GM23338 (cell line): ENCODE results near the gene MPRIP.
"Not testable (repeated sequence)": the region's sequence is repeated elsewhere in the genome, so short reads cannot be mapped to it uniquely, and the experiment has no call there.

Experiments used
- CTCF ChIP-seq, 2 experiments: fragments of 200-600 bp in 1 of 2; sonication (generic) in 1 of 2; conservative IDR thresholded peaks; 2 replicates each; pipeline versions ENCODE4 v1.5.1 to v1.6.1; 2016 to 2017; ENCODE audit warnings: antibody characterized with exemption in 2 of 2, low read depth in 2 of 2, mild to moderate bottlenecking in 2 of 2, moderate library complexity in 1 of 2
- EZH2 ChIP-seq: fragments of 200-600 bp; sonication (generic); IDR thresholded peaks from one replicate; pipeline ENCODE4 v1.8.0; 2017; ENCODE audit warnings: antibody characterized with exemption, mild to moderate bottlenecking, low read depth; ENCODE audit not compliant: unreplicated experiment
- POLR2AphosphoS5 ChIP-seq: IDR thresholded peaks from 2 replicates; pipeline ENCODE4 v1.6.1; 2016; ENCODE audit warnings: antibody characterized with exemption, low read depth
- REST ChIP-seq: IDR thresholded peaks from one replicate; pipeline ENCODE4 v1.6.1; 2018; ENCODE audit warnings: antibody characterized with exemption; ENCODE audit not compliant: unreplicated experiment
- STAT1 ChIP-seq: IDR thresholded peaks from one replicate; pipeline ENCODE4 v1.6.1; 2016; ENCODE audit warnings: antibody characterized with exemption; ENCODE audit not compliant: unreplicated experiment

- TF ChIP-seq CTCF (conservative IDR thresholded peaks at IDR 0.05; ENCODE audit: low read depth in 2 of 2); POLR2AphosphoS5; EZH2; STAT1; REST: not testable (repeated sequence)
Observed at GRCh38 chr17:17009972-17010371, 32.3 kb upstream of the MPRIP start.
